K562 (cell line): ENCODE data around the gene ADAM21. TPM values are rescaled to one million over a fixed set of nuclear protein-coding genes. Genes with fewer than 3 reads are reported as not detected.
A peak's percentile ranks its signal among the peaks of the same experiment; 100 is the strongest.
"Not testable (repeated sequence)": the region's sequence is repeated elsewhere in the genome, so short reads cannot be mapped to it uniquely, and the experiment has no call there.

ENCODE experiments used
- ATAC-seq: fragments of 200-7000 bp; cut with Tn5 transposase; 3 replicates; pipeline ENCODE4 v1.9.1; 2020; ENCODE audit warnings: moderate library complexity
- BruUV-seq: library from RNA; stranded (reverse); fragments of 400-500 nt; replicated peaks from 2 replicates; lab custom pipeline; 2021; lab: Mats Ljungman, UMichigan
- CTCF ChIA-PET: fragments of 300-600 bp; formaldehyde crosslinking; extraction: SDS; loops from one replicate; lab custom pipeline; 2021; ENCODE audit warnings: low intra/inter-chr PET ratio; lab: Yijun Ruan, JAX
- POLR2A ChIA-PET: fragments of 300-600, 350-650 bp; sonication (Branson Sonifier 250); formaldehyde crosslinking; extraction: SDS; loops from one replicate; lab custom pipeline; 2021; ENCODE audit warnings: antibody characterized with exemption, inconsistent platforms; lab: Yijun Ruan, JAX
- DNase-seq, 4 experiments: peaks; one replicate each; pipeline versions ENCODE4 v3.0.0 to v3.0.0-alpha.2; 2011 to 2018; ENCODE audit warnings: low spot score in 3 of 4, mixed read lengths in 3 of 4; ENCODE audit errors: extremely low read depth in 1 of 4
- FAIRE-seq: peaks from 2 replicates; lab custom pipeline; 2011; peaks lifted over from hg19 to GRCh38; lab: Jason Lieb, UNC
- H2AFZ ChIP-seq: 2 replicates; pipeline ENCODE4 v1.6.0; 2011; ENCODE audit warnings: low read depth, low read length, control low read depth, inconsistent platforms
- H3K27ac ChIP-seq: fragments of 200-600 bp; 3 replicates; pipeline ENCODE4 v1.8.0; 2011; ENCODE audit warnings: low read depth, mild to moderate bottlenecking, control low read depth, inconsistent platforms, low read length, moderate library complexity, mixed read lengths; ENCODE audit errors: extremely low read depth
- H3K27me3 ChIP-seq, 2 experiments: fragments of 300-600 bp in 1 of 2; 2 replicates in 1 of 2; 3 replicates in 1 of 2; pipeline versions ENCODE4 v1.6.0 to v1.8.0; 2011; ENCODE audit warnings: inconsistent platforms in 2 of 2, low read length in 2 of 2, mild to moderate bottlenecking in 1 of 2, mixed read lengths in 1 of 2, moderate library complexity in 1 of 2; ENCODE audit not compliant: control insufficient read depth in 2 of 2, insufficient read depth in 2 of 2
- H3K36me3 ChIP-seq: fragments of 300-600 bp; 3 replicates; pipeline ENCODE4 v1.8.0; 2011; ENCODE audit warnings: mild to moderate bottlenecking, low read length, inconsistent platforms; ENCODE audit not compliant: control insufficient read depth, insufficient read depth
- H3K4me1 ChIP-seq, 2 experiments: fragments of 200-600 bp in 1 of 2; replicated peaks in 1 of 2; 2 replicates in 1 of 2; 3 replicates in 1 of 2; pipeline versions ENCODE4 v1.5.1 to v1.8.0; 2011; ENCODE audit warnings: inconsistent platforms in 2 of 2, low read length in 2 of 2, mild to moderate bottlenecking in 1 of 2, mixed read lengths in 1 of 2, moderate library complexity in 1 of 2; ENCODE audit not compliant: control insufficient read depth in 2 of 2, insufficient read depth in 2 of 2
- H3K4me2 ChIP-seq: 2 replicates; pipeline ENCODE4 v1.6.1; 2011; ENCODE audit warnings: low read length, control low read depth, inconsistent platforms, mixed read lengths; ENCODE audit not compliant: insufficient read depth
- H3K4me3 ChIP-seq: fragments of 200-600 bp; sonication (generic), shearing (Covaris generic); 2 replicates; pipeline ENCODE4 v1.5.1; 2016; ENCODE audit warnings: control low read depth, inconsistent platforms
- H3K79me2 ChIP-seq: fragments of 200-600 bp; 3 replicates; pipeline ENCODE4 v1.8.0; 2011; ENCODE audit warnings: low read length, inconsistent platforms; ENCODE audit not compliant: control insufficient read depth, insufficient read depth
- H3K9ac ChIP-seq, 2 experiments: 2 replicates each; pipeline versions ENCODE4 v1.6.0 to v1.6.1; 2011; ENCODE audit warnings: low read depth in 2 of 2, low read length in 2 of 2, control low read depth in 1 of 2, inconsistent platforms in 1 of 2, mild to moderate bottlenecking in 1 of 2, mixed read lengths in 1 of 2; ENCODE audit not compliant: insufficient read depth in 1 of 2
- H3K9me1 ChIP-seq: one replicate; pipeline ENCODE4 v1.6.0; 2011; ENCODE audit warnings: inconsistent platforms, mild to moderate bottlenecking, low read length, moderate library complexity; ENCODE audit not compliant: control insufficient read depth, insufficient read depth
- H3K9me3 ChIP-seq: replicated peaks from 2 replicates; pipeline ENCODE4 v1.5.1; 2011; ENCODE audit warnings: low read depth, low read length, inconsistent platforms; ENCODE audit not compliant: control insufficient read depth, insufficient read depth
- H4K20me1 ChIP-seq: replicated peaks from 2 replicates; pipeline ENCODE4 v1.6.1; 2011; ENCODE audit warnings: low read length, inconsistent platforms, mixed read lengths; ENCODE audit not compliant: control insufficient read depth, insufficient read depth
- FOXA3 ChIP-seq, 2 experiments: fragments of 450-650 bp in 1 of 2; sonication (generic) in 1 of 2; formaldehyde crosslinking; IDR thresholded peaks in 1 of 2; conservative IDR thresholded peaks in 1 of 2; 2 replicates each; pipeline versions ENCODE4 v1.4.0 to v1.8.0; 2020 to 2022; ENCODE audit warnings: mild to moderate bottlenecking in 2 of 2, missing genetic modification reagents in 1 of 2
- FOXK2 ChIP-seq, 2 experiments: fragments of 450-650 bp; IDR thresholded peaks in 1 of 2; conservative IDR thresholded peaks in 1 of 2; 2 replicates each; pipeline ENCODE4 v1.6.1; 2016; ENCODE audit warnings: low read depth in 2 of 2, mild to moderate bottlenecking in 1 of 2
- POLR2G ChIP-seq: fragments of 200-400 bp; formaldehyde crosslinking; IDR thresholded peaks from 2 replicates; pipeline ENCODE4 v1.6.1; 2017; ENCODE audit warnings: low read depth, mild to moderate bottlenecking, antibody characterized with exemption, low read length, moderate library complexity
- RBFOX2 ChIP-seq: fragments of 200-400 bp; formaldehyde crosslinking; IDR thresholded peaks from 2 replicates; pipeline ENCODE4 v1.6.1; 2017; ENCODE audit warnings: low read depth, mild to moderate bottlenecking, low read length, moderate library complexity
- YY1 ChIP-seq, 3 experiments: IDR thresholded peaks; 2 replicates each; pipeline ENCODE4 v1.6.1; 2011; ENCODE audit warnings: low read length in 2 of 3, mild to moderate bottlenecking in 2 of 3, moderate library complexity in 2 of 3, borderline replicate concordance in 1 of 3, control low read depth in 1 of 3, low read depth in 1 of 3; ENCODE audit not compliant: insufficient read depth in 3 of 3, insufficient replicate concordance in 2 of 3, control insufficient read depth in 1 of 3, insufficient read length in 1 of 3; ENCODE audit errors: extremely low read depth in 1 of 3
- WGBS: fragments of 100-300 bp; shearing (Covaris generic); methylation state at CpG from one replicate; pipeline ENCODE4 v1.1.6; 2016; ENCODE audit warnings: low coverage, mixed read lengths; ENCODE audit not compliant: insufficient coverage; ENCODE audit errors: missing lambda C conversion rate; 5-methylcytosine and 5-hydroxymethylcytosine counted together
- in situ Hi-C: fragments of 300-500 bp; cut with MboI; formaldehyde crosslinking; loops from 4 replicates; pipeline ENCODE4 v1.15.0; 2018; ENCODE audit warnings: inconsistent platforms, mixed read lengths
- intact Hi-C: fragments of 100-400 bp; cut with micrococcal nuclease; formaldehyde crosslinking; loops from 2 replicates; pipeline ENCODE4 v1.14.2; 2022
- polyA plus RNA-seq, 8 experiments: library from polyadenylated mRNA; depleted of rRNA in 4 of 8; stranded (reverse) in 5 of 8; unstranded in 3 of 8; fragments of >200 nt; fragmentation: Nextera tagmentation in 2 of 8; fragmentation: Illumina TruSeq in 1 of 8; extraction: Ambion mirVana in 2 of 8; extraction: Trizol in 1 of 8; gene quantifications; 2 replicates each; pipeline versions ENCODE4 v1.2.1 to v1.2.3, GENCODE V29; 2011 to 2014; ENCODE audit warnings: inconsistent platforms in 1 of 8, missing spikeins in 1 of 8
- total RNA-seq, 7 experiments: library from RNA; depleted of rRNA in 6 of 7; stranded (reverse); fragments of >200 nt in 6 of 7; fragmentation: Illumina TruSeq in 2 of 7; extraction: Trizol in 2 of 7; gene quantifications; 2 replicates each; pipeline versions ENCODE4 v1.2.1 to v1.2.3, GENCODE V29; 2011 to 2021; ENCODE audit warnings: low replicate concordance in 1 of 7

Gene ADAM21
- total and polyA plus RNA-seq, 9 of the 15 experiments (the other 6 are each of a cell fraction or from before 2014, with no cell fraction given) = 0.03 to 0.15 (median 0.05) TPM; not detected in 4

DNA sequence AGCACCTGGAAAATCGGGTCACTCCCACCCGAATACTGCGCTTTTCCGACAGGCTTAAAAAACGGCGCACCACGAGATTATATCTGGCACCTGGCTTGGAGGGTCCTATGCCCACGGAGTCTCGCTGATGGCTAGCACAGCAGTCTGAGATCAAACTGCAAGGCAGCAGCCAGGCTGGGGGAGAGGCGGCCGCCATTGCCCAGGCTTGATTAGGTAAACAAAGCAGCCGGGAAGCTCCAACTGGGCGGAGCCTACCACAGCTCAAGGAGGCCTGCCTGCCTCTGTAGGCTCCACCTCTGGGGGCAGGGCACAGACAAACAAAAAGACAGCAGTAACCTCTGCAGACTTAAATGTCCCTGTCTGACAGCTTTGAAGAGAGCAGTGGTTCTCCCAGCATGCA lies 23.5 kb downstream of the ADAM21 start:
- WGBS = 3% methylated on average over 9 of the region's 13 CpGs
- POLR2A ChIA-PET, H3K4me2 ChIP-seq, H3K9ac ChIP-seq, ATAC-seq, H2AFZ ChIP-seq, H3K36me3 ChIP-seq, BruUV-seq, H3K79me2 ChIP-seq, in situ Hi-C loops, H3K4me1 ChIP-seq, intact Hi-C loops, H3K27me3 ChIP-seq, FAIRE-seq, CTCF ChIA-PET, H3K27ac ChIP-seq, H3K9me3 ChIP-seq, H4K20me1 ChIP-seq, H3K9me1 ChIP-seq: not testable (repeated sequence)
- TF ChIP-seq RBFOX2 (peak; percentile 44; the same call in 1 of the 2 replicates), FOXA3 (CRISPR knock-in tag; conservative IDR thresholded peaks at IDR 0.05 in 1 of 2, IDR thresholded peaks at IDR 0.05 in 1 of 2) (peak in 1 of 2 experiments; percentile 52; a peak in 2 of 4 replicates), FOXK2 (conservative IDR thresholded peaks at IDR 0.05 in 1 of 2, IDR thresholded peaks at IDR 0.05 in 1 of 2; ENCODE audit: low read depth in 2 of 2) (peak in 1 of 2 experiments; percentile 64; a peak in 3 of 4 replicates), YY1 (IDR thresholded peaks at IDR 0.05; ENCODE audit: borderline replicate concordance in 1 of 3, control insufficient read depth in 1 of 3, extremely low read depth in 1 of 3, insufficient read depth in 3 of 3, insufficient read length in 1 of 3, insufficient replicate concordance in 2 of 3, low read depth in 1 of 3, low read length in 2 of 3) (peak in 2 of 3 experiments; percentile 35 to 70), POLR2G (0 out of 2 replicates have a peak, but pooled peaks have one; percentile 46)
- H3K4me3 ChIP-seq = peak overlapping the region; percentile 32
- peak in 1 of 4 experiments; percentile 19 for DNase-seq

DNA sequence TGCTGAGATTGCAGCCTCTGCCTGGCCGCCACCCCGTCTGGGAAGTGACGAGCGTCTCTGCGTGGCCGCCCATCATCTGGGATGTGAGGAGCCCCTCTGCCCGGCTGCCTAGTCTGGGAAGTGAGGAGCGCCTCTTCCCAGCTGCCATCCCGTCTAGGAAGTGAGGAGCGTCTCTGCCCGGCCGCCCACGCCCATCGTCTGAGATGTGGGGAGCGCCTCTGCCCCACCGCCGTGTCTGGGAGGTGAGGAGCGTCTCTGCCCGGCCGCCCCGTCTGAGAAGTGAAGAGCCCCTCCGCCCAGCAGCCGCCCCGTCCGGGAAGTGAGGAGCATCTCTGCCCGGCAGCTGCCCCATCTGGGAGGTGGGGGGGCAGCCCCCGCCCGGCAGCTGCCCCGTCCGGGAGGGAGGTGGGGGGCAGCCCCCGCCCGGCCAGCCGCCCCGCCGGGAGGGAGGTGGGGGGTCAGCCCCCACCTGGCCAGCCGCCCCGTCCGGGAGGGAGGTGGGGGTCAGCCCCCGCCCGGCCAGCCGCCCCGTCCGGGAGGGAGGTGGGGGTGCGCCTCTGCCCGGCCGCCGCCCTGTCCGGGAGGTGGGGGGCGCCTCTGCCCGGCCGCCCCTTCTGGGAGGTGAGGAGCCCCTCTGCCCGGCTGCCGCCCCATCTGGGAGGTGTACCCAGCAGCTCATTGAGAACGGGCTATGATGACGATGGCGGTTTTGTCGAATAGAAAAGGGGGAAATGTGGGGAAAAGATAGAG lies 25.6 kb downstream of the ADAM21 start:
- H3K9me3 ChIP-seq, H3K4me2 ChIP-seq, H3K36me3 ChIP-seq, H4K20me1 ChIP-seq, H3K27me3 ChIP-seq, FAIRE-seq, H3K4me1 ChIP-seq, H3K9ac ChIP-seq, intact Hi-C loops, DNase-seq, H2AFZ ChIP-seq, H3K9me1 ChIP-seq, BruUV-seq, in situ Hi-C loops, CTCF ChIA-PET, H3K4me3 ChIP-seq, H3K27ac ChIP-seq, POLR2A ChIA-PET, H3K79me2 ChIP-seq, ATAC-seq: not testable (repeated sequence)
- 6% methylated on average over 7 of the region's 57 CpGs for WGBS
